HepG2 (cell line): Measurements from ENCODE around the gene STK32C. TPM values are rescaled to one million over a fixed set of nuclear protein-coding genes. Genes with fewer than 3 reads are reported as not detected.

Experiments used
- ATAC-seq: fragments of 200-7000 bp; cut with Tn5 transposase; 3 replicates; pipeline ENCODE4 v1.9.1; 2020; ENCODE audit warnings: mild to moderate bottlenecking, moderate library complexity
- BruUV-seq: library from RNA; stranded (reverse); fragments of 400-500 nt; replicated peaks from 2 replicates; lab custom pipeline; 2021; lab: Mats Ljungman, UMichigan
- CTCF ChIA-PET: fragments of 300-600 bp; formaldehyde crosslinking; extraction: SDS; loops from one replicate; lab custom pipeline; 2021; ENCODE audit warnings: low total read pairs, inconsistent platforms, low intra/inter-chr PET ratio; lab: Yijun Ruan, JAX
- POLR2A ChIA-PET: fragments of 350-600 bp; sonication (Branson Sonifier 250); formaldehyde crosslinking; loops from one replicate; lab custom pipeline; 2020; ENCODE audit warnings: antibody characterized with exemption, inconsistent platforms; lab: Yijun Ruan, JAX
- DNase-seq: peaks from one replicate; pipeline ENCODE4 v3.0.0-alpha.2; 2015; ENCODE audit warnings: low spot score
- FAIRE-seq: peaks from 3 replicates; lab custom pipeline; 2011; peaks lifted over from hg19 to GRCh38; lab: Jason Lieb, UNC
- H2AFZ ChIP-seq: one replicate; pipeline ENCODE4 v1.6.1; 2011; ENCODE audit warnings: low read length, inconsistent platforms
- H3K27ac ChIP-seq: fragments of 300-600 bp; 3 replicates; pipeline ENCODE4 v1.8.0; 2011; ENCODE audit warnings: mixed run types, mild to moderate bottlenecking, mixed read lengths, low read length, inconsistent platforms; ENCODE audit not compliant: insufficient read depth; ENCODE audit errors: extremely low read length
- H3K27me3 ChIP-seq, 2 experiments: fragments of 200-600 bp in 1 of 2; 2 replicates in 1 of 2; 3 replicates in 1 of 2; pipeline versions ENCODE4 v1.6.0 to v1.8.0; 2011; ENCODE audit warnings: low read length in 2 of 2, mild to moderate bottlenecking in 2 of 2, moderate library complexity in 2 of 2, inconsistent platforms in 1 of 2; ENCODE audit not compliant: insufficient read depth in 2 of 2, control insufficient read depth in 1 of 2
- H3K36me3 ChIP-seq, 2 experiments: fragments of 200-600 bp in 1 of 2; replicated peaks in 1 of 2; 2 replicates in 1 of 2; 3 replicates in 1 of 2; pipeline versions ENCODE4 v1.5.1 to v1.8.0; 2011; ENCODE audit warnings: low read length in 2 of 2, inconsistent platforms in 1 of 2; ENCODE audit not compliant: insufficient read depth in 2 of 2, control insufficient read depth in 1 of 2
- H3K4me1 ChIP-seq: 2 replicates; pipeline ENCODE4 v1.5.1; 2012; ENCODE audit warnings: low read length, inconsistent platforms; ENCODE audit not compliant: insufficient read depth
- H3K4me2 ChIP-seq: 2 replicates; pipeline ENCODE4 v1.6.0; 2011; ENCODE audit warnings: low read depth, low read length, inconsistent platforms
- H3K4me3 ChIP-seq, 3 experiments: fragments of 200-600 bp in 1 of 3; sonication (generic), shearing (Covaris generic) in 1 of 3; replicated peaks in 1 of 3; 2 replicates each; pipeline ENCODE4 v1.5.1; 2011 to 2016; ENCODE audit warnings: low read length in 3 of 3, inconsistent platforms in 2 of 3, low read depth in 2 of 3, mild to moderate bottlenecking in 2 of 3, control low read depth in 1 of 3, mixed read lengths in 1 of 3; ENCODE audit not compliant: insufficient read depth in 1 of 3
- H3K79me2 ChIP-seq: one replicate; pipeline ENCODE4 v1.6.1; 2011; ENCODE audit warnings: low read length, inconsistent platforms; ENCODE audit not compliant: insufficient read depth
- H3K9ac ChIP-seq: 2 replicates; pipeline ENCODE4 v1.6.0; 2011; ENCODE audit warnings: mild to moderate bottlenecking, low read depth, low read length, inconsistent platforms; ENCODE audit not compliant: insufficient read depth
- H3K9me3 ChIP-seq: 2 replicates; pipeline ENCODE4 v1.5.1; 2012; ENCODE audit warnings: mild to moderate bottlenecking, low read length
- H4K20me1 ChIP-seq: 2 replicates; pipeline ENCODE4 v1.6.0; 2011; ENCODE audit warnings: inconsistent platforms, mild to moderate bottlenecking, low read length, moderate library complexity; ENCODE audit not compliant: insufficient read depth
- HMGA1 ChIP-seq: sonication (generic); formaldehyde crosslinking; conservative IDR thresholded peaks from 2 replicates; pipeline ENCODE4 v1.4.0; 2020; ENCODE audit warnings: missing genetic modification reagents
- NR2C2 ChIP-seq: sonication (generic); formaldehyde crosslinking; IDR thresholded peaks from 2 replicates; pipeline ENCODE4 v1.4.0; 2020; ENCODE audit warnings: missing genetic modification reagents, mild to moderate bottlenecking, moderate library complexity, borderline replicate concordance
- NR2F1 ChIP-seq, 2 experiments: fragments of 450-650 bp in 1 of 2; formaldehyde crosslinking in 1 of 2; IDR thresholded peaks; 2 replicates each; pipeline versions ENCODE4 v1.5.0 to v1.6.1; 2016 to 2020; ENCODE audit warnings: mild to moderate bottlenecking in 1 of 2, missing compliant biosample characterization in 1 of 2, missing genetic modification reagents in 1 of 2, moderate library complexity in 1 of 2
- PREB ChIP-seq: sonication (generic); formaldehyde crosslinking; IDR thresholded peaks from 2 replicates; pipeline ENCODE4 v1.4.0; 2020; ENCODE audit warnings: missing genetic modification reagents
- SATB2 ChIP-seq: sonication (generic); formaldehyde crosslinking; IDR thresholded peaks from 2 replicates; pipeline ENCODE4 v1.5.0; 2020; ENCODE audit warnings: missing genetic modification reagents
- SMAD9 ChIP-seq: sonication (generic); formaldehyde crosslinking; IDR thresholded peaks from 2 replicates; pipeline ENCODE4 v1.5.1; 2020; ENCODE audit warnings: mild to moderate bottlenecking, missing genetic modification reagents
- ZBTB21 ChIP-seq: sonication (generic); formaldehyde crosslinking; IDR thresholded peaks from 2 replicates; pipeline ENCODE4 v1.4.0; 2020; ENCODE audit warnings: missing genetic modification reagents
- ZNF337 ChIP-seq: sonication (generic); formaldehyde crosslinking; IDR thresholded peaks from 2 replicates; pipeline ENCODE4 v1.5.1; 2020; ENCODE audit warnings: missing genetic modification reagents, low read depth, mild to moderate bottlenecking, borderline replicate concordance
- ZNF687 ChIP-seq: sonication (generic); formaldehyde crosslinking; IDR thresholded peaks from 2 replicates; pipeline ENCODE4 v1.5.1; 2020; ENCODE audit warnings: mild to moderate bottlenecking, missing genetic modification reagents, moderate library complexity
- ZNF713 ChIP-seq: sonication (generic); formaldehyde crosslinking; IDR thresholded peaks from 2 replicates; pipeline ENCODE4 v1.4.0; 2020; ENCODE audit warnings: mild to moderate bottlenecking, missing genetic modification reagents
- WGBS: methylation state at CpG from one replicate; pipeline ENCODE4 v1.1.6; 2017; ENCODE audit warnings: low lambda C conversion rate; 5-methylcytosine and 5-hydroxymethylcytosine counted together
- in situ Hi-C: cut with HindIII; loops from 2 replicates; pipeline ENCODE4 v1.10.0; 2017; ENCODE audit warnings: low pct_unique_long_range_greater_than_20kb; ENCODE audit not compliant: extremely low pct_ligation_motif_present
- intact Hi-C: fragments of 100-400 bp; cut with micrococcal nuclease; formaldehyde crosslinking; loops from one replicate; pipeline ENCODE4 v1.10.0; 2022; ENCODE audit not compliant: unreplicated experiment
- polyA plus RNA-seq, 8 experiments: library from polyadenylated mRNA; depleted of rRNA in 3 of 8; stranded (reverse) in 7 of 8; unstranded in 1 of 8; fragments of >200 nt; fragmentation: Illumina TruSeq in 4 of 8; extraction: Trizol in 4 of 8; gene quantifications; 2 replicates each; pipeline versions ENCODE4 v1.2.1 to v1.2.3, GENCODE V29; 2011 to 2016; ENCODE audit warnings: low read depth in 4 of 8, missing spikeins in 1 of 8, mixed read lengths in 1 of 8; ENCODE audit not compliant: insufficient read depth in 1 of 8
- total RNA-seq, 5 experiments: library from RNA; depleted of rRNA; stranded (reverse); fragments of >200 nt; fragmentation: Illumina TruSeq; extraction: Trizol; gene quantifications; 2 replicates each; pipeline ENCODE4 v1.2.3, GENCODE V29; 2016; ENCODE audit warnings: low read depth in 1 of 5
- TF ChIP-seq, protein P1 (sequence below): IDR thresholded peaks from 2 replicates; pipeline ENCODE4 v1.6.1; 2016; ENCODE audit warnings: low read depth, borderline replicate concordance
- TF ChIP-seq, protein P2 (sequence below): sonication (generic); formaldehyde crosslinking; IDR thresholded peaks from 2 replicates; pipeline ENCODE4 v1.5.0; 2020; ENCODE audit warnings: missing genetic modification reagents

STK32C gene
- total and polyA plus RNA-seq, 2 of the 13 experiments (the other 11 are each of a cell fraction or from before 2014, with no cell fraction given) = 10.9 to 19.4 TPM

GRCh38 chr10:132336064-132336746 lies 28.5 kb upstream of the STK32C start (continued):
- TF ChIP-seq, protein P1, sequence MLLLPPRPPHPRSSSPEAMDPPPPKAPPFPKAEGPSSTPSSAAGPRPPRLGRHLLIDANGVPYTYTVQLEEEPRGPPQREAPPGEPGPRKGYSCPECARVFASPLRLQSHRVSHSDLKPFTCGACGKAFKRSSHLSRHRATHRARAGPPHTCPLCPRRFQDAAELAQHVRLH (CRISPR knock-in tag) = 0 out of 2 replicates have a peak, but pooled peaks have one; percentile 26

- Histone ChIP-seq H3K27me3 (no peaks in the 10 kb centered on the region; a peak in 1 of 5 replicates), H3K36me3 (no peaks in the 10 kb centered on the region), H3K4me2 (peak overlapping the region; percentile 75), H2AFZ (no peak overlapping the region), H3K27ac (peak overlapping the region; percentile 87), H3K4me1 (peaks cover 19% of the 10 kb centered on the region), H3K79me2 (peaks cover 10% of the 10 kb centered on the region), H3K4me3 (peak overlapping the region; percentile 40 to 66 (median 57)), H3K9me3 (no peaks in the 10 kb centered on the region), H3K9ac (peak overlapping the region; percentile 62), H4K20me1 (no peaks in the 10 kb centered on the region; the same call in 1 of the 2 replicates)
- no TSS peak for BruUV-seq
- peak; percentile 88 for ATAC-seq
- peak; percentile 100 for FAIRE-seq
- in situ Hi-C loops = no loop called here
- peak; percentile 95 for DNase-seq
- ChIA-PET POLR2A (interaction anchor here (0.9 to 1.4 kb wide), 2 partner anchors 10 to 28 kb away, joined by 4 read pairs; partner anchors contain the start of gene STK32C), CTCF (no interaction called here)
- intact Hi-C loops = no loop called here
- 57% methylated on average over 9 of the region's 14 CpGs for WGBS
- TF ChIP-seq ZNF713 (CRISPR knock-in tag) (no peak), PREB (CRISPR knock-in tag) (no peak), HMGA1 (CRISPR knock-in tag) (no peak), SMAD9 (no peak), ZBTB21 (CRISPR knock-in tag) (no peak), ZNF337 (CRISPR knock-in tag) (no peak), ZNF687 (CRISPR knock-in tag) (no peak), SATB2 (CRISPR knock-in tag) (no peak), NR2F1 (CRISPR knock-in tag; IDR thresholded peaks at IDR 0.05) (no peak), NR2C2 (peak; percentile 71)
- TF ChIP-seq, protein P2, sequence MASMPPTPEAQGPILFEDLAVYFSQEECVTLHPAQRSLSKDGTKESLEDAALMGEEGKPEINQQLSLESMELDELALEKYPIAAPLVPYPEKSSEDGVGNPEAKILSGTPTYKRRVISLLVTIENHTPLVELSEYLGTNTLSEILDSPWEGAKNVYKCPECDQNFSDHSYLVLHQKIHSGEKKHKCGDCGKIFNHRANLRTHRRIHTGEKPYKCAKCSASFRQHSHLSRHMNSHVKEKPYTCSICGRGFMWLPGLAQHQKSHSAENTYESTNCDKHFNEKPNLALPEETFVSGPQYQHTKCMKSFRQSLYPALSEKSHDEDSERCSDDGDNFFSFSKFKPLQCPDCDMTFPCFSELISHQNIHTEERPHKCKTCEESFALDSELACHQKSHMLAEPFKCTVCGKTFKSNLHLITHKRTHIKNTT (CRISPR knock-in tag) = no peak
Measured at GRCh38 chr10:132335189-132336063, 27.7 kb upstream of the STK32C start.
